HG03571 (cell line): ENCODE data around the gene DYNC2LI1.

ENCODE experiments used
- ATAC-seq: cut with Tn5 transposase; IDR thresholded peaks from one replicate; pipeline ENCODE4 v1.9.1; 2021; ENCODE audit not compliant: unreplicated experiment

Gene DYNC2LI1

GRCh38 chr2:43842866-43843226 is 69.0 kb downstream of the DYNC2LI1 start:
- no peak for ATAC-seq

- ATAC-seq = no peak
Measured at GRCh38 chr2:43845181-43845580, 71.3 kb downstream of the DYNC2LI1 start.

DNA sequence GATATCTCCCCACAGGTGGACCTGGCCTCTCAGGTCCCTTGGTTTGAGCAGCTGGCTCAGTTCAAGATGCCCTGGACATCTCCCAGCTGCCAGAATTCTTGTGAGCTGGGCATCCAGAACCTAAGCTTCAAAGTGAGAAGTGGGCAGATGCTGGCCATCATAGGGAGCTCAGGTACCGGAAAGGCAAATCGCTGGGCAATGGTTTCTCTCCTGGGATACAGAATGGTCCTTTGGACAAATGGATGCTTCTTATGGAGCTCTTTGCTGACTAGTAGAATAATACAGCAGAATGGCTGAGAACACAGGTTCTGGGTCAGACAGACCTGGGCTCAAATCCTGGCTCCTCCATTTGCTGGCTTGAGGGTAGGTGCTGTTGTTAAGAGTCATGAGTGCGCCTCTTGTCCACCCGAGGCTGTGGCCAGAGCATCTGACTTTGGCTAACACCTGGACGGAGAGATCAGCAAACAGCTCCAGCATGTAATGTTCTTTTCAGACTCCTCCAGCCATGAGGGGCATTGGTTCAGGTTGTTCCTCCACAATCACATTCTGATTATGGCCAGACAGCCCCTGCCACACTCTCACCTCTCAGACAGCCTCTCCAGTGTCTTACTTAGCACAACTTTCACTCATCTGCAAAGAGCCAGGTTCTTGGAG is 72.4 kb downstream of the DYNC2LI1 start:
- no peak for ATAC-seq

GRCh38 chr2:43848214-43848613 is 74.4 kb downstream of the DYNC2LI1 start:
- ATAC-seq = no peak

DNA sequence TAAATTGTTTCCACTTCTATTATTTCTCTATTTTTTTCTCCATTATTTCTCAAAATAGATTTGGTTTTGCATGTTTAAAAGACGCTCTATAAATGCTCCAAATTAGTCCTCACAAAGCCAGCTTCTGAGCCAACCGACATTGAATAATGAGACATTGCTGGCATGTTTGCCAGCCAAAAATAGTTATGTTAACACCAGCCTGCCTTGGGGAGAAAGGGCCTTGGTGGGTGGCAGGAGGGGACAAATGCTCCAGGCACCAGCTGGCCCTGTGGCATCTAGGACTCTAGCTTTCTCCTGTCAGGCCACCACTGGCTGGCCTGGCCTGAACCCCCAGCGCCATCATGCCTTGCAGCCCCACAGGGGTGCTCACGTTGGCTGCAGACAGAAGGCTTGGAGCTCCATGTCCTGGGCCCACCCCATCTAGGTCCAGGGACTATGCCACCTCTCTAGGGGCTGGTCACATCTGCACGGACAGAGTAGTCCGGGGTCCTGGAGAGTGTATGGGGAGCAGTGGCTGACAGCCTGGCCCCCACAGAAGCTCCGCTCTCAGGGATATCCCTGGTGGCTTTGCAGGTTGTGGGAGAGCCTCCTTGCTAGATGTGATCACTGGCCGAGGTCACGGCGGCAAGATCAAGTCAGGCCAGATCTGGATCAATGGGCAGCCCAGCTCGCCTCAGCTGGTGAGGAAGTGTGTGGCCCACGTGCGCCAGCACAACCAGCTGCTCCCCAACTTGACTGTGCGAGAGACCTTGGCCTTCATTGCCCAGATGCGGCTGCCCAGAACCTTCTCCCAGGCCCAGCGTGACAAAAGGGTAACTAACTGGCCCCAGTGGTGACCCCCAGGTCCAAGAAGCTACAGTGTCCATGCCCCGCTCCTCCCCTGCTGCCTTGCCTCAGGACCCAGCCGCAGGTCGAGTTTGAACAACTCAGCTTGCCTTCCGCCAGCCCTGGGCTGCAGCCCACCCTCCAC is 77.5 kb downstream of the DYNC2LI1 start:
- ATAC-seq = no peak

GRCh38 chr2:43852196-43852730 is 78.4 kb downstream of the DYNC2LI1 start:
- no peak for ATAC-seq

DNA sequence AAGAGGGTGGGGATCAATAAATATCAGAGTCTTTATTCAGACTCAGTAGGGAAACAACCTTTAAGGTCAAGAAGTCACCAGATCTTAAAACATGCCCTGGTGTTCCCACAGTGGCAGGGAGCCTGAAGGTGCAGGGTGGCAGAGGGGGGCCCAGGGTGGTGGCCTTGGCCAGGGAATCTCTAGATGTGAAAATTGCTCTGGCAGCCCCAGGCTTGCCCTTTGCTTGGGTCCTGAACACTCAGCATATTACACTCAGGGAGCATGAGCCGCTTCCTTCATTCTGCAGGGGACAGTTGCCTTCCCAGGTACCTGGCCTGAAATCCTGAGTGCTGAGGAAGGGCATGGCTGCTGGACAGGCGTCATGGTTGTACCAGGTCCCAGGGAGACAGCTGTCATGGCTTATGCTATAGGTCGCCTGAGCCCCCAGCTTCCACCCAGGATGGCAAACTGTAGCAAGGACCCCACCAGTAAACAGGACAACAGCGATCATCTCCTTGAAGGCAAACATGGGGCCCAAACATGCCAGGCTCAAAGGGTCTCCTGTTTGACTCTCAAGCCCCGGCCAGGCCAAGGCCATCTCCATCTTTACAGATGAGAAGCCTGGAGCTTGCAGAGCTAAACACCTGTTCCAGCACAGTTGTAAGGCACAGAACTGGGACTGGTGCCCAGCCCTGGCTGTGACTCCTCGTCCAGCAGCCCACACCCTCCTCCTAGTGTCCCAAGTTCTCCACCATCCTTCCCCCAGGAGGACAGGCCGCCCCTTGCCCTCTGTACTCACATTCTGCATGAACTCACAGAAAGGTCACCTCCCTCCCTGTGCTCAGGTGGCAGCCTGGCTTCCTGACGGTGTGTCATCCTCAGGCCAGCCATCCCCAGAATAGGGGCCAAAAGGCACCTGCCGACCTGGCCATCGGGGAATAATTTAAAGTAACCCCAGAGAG is 79.6 kb downstream of the DYNC2LI1 start:
- no peak for ATAC-seq

GRCh38 chr2:43854671-43855070 is 80.8 kb downstream of the DYNC2LI1 start:
- no peak for ATAC-seq

DNA sequence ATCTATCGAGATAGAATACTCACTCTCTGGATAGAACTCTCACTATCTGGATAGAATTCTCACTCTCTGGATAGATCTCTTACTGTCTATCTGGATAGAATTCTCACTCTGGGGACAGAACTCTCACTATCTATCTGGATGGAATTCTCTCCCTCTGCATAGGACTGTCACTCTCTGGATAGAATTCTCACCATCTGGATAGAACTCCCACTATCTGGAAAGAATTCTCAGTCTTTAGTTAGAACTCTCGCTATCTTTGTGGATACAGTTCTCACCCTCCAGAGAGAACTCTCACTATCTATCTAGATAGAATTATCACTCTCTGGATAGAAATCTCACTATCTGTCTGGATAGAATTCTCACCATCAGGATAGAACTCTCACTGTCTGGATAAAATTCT is 81.5 kb downstream of the DYNC2LI1 start:
- no peak for ATAC-seq
